ENCODE results near the gene NQO2. TPM values are rescaled to one million over a fixed set of nuclear protein-coding genes. Genes with fewer than 3 reads are reported as not detected.

NQO2 gene
- total and polyA plus RNA-seq, 10 of the 15 experiments (the other 5 are each of a cell fraction or from before 2014, with no cell fraction given): 0.55 to 2.6 (median 0.80) TPM

GRCh38 chr6:3063733-3064700 lies 64.3 kb downstream of the NQO2 start (continued):
- TF ChIP-seq, protein P1, sequence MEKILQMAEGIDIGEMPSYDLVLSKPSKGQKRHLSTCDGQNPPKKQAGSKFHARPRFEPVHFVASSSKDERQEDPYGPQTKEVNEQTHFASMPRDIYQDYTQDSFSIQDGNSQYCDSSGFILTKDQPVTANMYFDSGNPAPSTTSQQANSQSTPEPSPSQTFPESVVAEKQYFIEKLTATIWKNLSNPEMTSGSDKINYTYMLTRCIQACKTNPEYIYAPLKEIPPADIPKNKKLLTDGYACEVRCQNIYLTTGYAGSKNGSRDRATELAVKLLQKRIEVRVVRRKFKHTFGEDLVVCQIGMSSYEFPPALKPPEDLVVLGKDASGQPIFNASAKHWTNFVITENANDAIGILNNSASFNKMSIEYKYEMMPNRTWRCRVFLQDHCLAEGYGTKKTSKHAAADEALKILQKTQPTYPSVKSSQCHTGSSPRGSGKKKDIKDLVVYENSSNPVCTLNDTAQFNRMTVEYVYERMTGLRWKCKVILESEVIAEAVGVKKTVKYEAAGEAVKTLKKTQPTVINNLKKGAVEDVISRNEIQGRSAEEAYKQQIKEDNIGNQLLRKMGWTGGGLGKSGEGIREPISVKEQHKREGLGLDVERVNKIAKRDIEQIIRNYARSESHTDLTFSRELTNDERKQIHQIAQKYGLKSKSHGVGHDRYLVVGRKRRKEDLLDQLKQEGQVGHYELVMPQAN (conservative IDR thresholded peaks at IDR 0.05): 0 out of 2 replicates have a peak, but pooled peaks have one; percentile 27
- TF ChIP-seq ZSCAN29 (IDR thresholded peaks at IDR 0.05) (no peak), ELK1 (IDR thresholded peaks at IDR 0.05; ENCODE audit: low read depth, low read length) (no peak), SP1 (IDR thresholded peaks at IDR 0.05; ENCODE audit: low read depth, low read length) (no peak), ETV6 (conservative IDR thresholded peaks at IDR 0.05 in 1 of 2, IDR thresholded peaks at IDR 0.05 in 1 of 2; ENCODE audit: borderline replicate concordance in 1 of 2, low read depth in 1 of 2) (no peak), CTCF (IDR thresholded peaks at IDR 0.05 in 2 of 3, conservative IDR thresholded peaks at IDR 0.05 in 1 of 3; ENCODE audit: control insufficient read depth in 2 of 3, extremely low read depth in 1 of 3, insufficient read depth in 1 of 3, low read depth in 3 of 3, low read length in 3 of 3) (peak in 1 of 3 experiments; percentile 6; a peak in 1 of 6 replicates), ZBTB40 (IDR thresholded peaks at IDR 0.05; ENCODE audit: borderline replicate concordance) (no peak), CREM (IDR thresholded peaks at IDR 0.05; ENCODE audit: low read depth) (0 out of 2 replicates have a peak, but pooled peaks have one; percentile 13), CHD1 (IDR thresholded peaks at IDR 0.05; ENCODE audit: low read depth, low read length) (no peak), GATAD2B (conservative IDR thresholded peaks at IDR 0.05; ENCODE audit: low read depth) (peak; percentile 80), IKZF1 (conservative IDR thresholded peaks at IDR 0.05) (peak; percentile 72), POLR2A (IDR thresholded peaks at IDR 0.05; ENCODE audit: low read depth, low read length) (peak; percentile 85), NFYB (IDR thresholded peaks at IDR 0.05; ENCODE audit: insufficient read depth, low read depth, low read length) (no peak), POLR2AphosphoS5 (IDR thresholded peaks at IDR 0.05; ENCODE audit: low read length) (peak; percentile 80), DPF2 (IDR thresholded peaks at IDR 0.05) (peak; percentile 83), BACH1 (IDR thresholded peaks at IDR 0.05; ENCODE audit: borderline replicate concordance) (0 out of 2 replicates have a peak, but pooled peaks have one; percentile 77), BRCA1 (IDR thresholded peaks at IDR 0.05; ENCODE audit: low read depth, low read length) (no peak), ZZZ3 (IDR thresholded peaks at IDR 0.05; ENCODE audit: control insufficient read depth, insufficient read length, low read depth) (no peak), RUNX3 (IDR thresholded peaks at IDR 0.05; ENCODE audit: low read length) (no peak), BHLHE40 (IDR thresholded peaks at IDR 0.05; ENCODE audit: borderline replicate concordance in 1 of 2, low read depth in 2 of 2, low read length in 1 of 2) (0 out of 4 replicates have a peak, but pooled peaks of 1 of the 2 experiments have one; percentile 51)
